Ishikawa (cell line): ENCODE results near the gene ZBTB40.

Source experiments
- CREB1 ChIP-seq: IDR thresholded peaks from 2 replicates; pipeline ENCODE4 v1.6.1; 2012; ENCODE audit warnings: low read depth
- EP300 ChIP-seq: IDR thresholded peaks from 2 replicates; pipeline ENCODE4 v1.6.1; 2012; ENCODE audit warnings: borderline replicate concordance
- MAX ChIP-seq: IDR thresholded peaks from 2 replicates; pipeline ENCODE4 v1.6.1; 2012
- TAF1 ChIP-seq: IDR thresholded peaks from 2 replicates; pipeline ENCODE4 v1.6.1; 2012; ENCODE audit warnings: low read depth, mild to moderate bottlenecking
- TCF12 ChIP-seq: IDR thresholded peaks from 2 replicates; pipeline ENCODE4 v1.6.1; 2012; ENCODE audit warnings: low read depth
- TEAD4 ChIP-seq: IDR thresholded peaks from 2 replicates; pipeline ENCODE4 v1.6.1; 2012
- USF1 ChIP-seq: IDR thresholded peaks from 2 replicates; pipeline ENCODE4 v1.6.1; 2012
- YY1 ChIP-seq: IDR thresholded peaks from 2 replicates; pipeline ENCODE4 v1.6.1; 2012; ENCODE audit warnings: low read depth

- no peak for TF ChIP-seq CREB1
- TF ChIP-seq TAF1 = no peak
- no peak for TF ChIP-seq MAX
- no peak for TF ChIP-seq YY1
- TF ChIP-seq TEAD4 = no peak
- TF ChIP-seq EP300 = no peak
- TF ChIP-seq TCF12 = no peak
- TF ChIP-seq USF1 = no peak
These were observed 125.0 kb downstream of the ZBTB40 start for GRCh38 chr1:22576617-22577016.
